ENCODE measurements around the gene RSBN1L. TPM values are rescaled to one million over a fixed set of nuclear protein-coding genes. Genes with fewer than 3 reads are reported as not detected.
A peak's percentile ranks its signal among the peaks of the same experiment; 100 is the strongest.
"Not testable (repeated sequence)": the region's sequence is repeated elsewhere in the genome, so short reads cannot be mapped to it uniquely, and the experiment has no call there.

RSBN1L gene
- total RNA-seq, 1 donor, result 17.0 TPM

DNA sequence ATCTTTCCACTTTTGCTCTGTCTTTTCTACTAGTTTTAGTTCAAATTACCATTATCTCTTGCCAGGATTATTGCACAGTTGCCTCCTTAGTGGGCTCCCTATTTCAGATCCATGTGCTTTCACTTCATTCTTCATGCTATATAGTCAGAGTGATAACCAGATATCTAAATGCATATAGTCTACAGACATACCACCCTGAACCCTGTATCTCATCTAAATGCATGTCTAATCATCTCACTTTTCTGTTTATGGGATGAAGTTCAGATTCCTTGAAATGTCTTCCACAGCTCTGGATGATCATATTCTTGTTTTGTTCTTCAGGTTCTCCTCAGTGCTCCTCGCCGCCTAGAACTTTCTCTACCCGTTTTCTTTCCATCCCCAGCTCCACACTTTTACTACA, 13.8 kb downstream of the RSBN1L start:
- H3K4me3 ChIP-seq (ENCODE audit: low read depth, low read length), result no peak overlapping the region
- TF ChIP-seq, protein P1, sequence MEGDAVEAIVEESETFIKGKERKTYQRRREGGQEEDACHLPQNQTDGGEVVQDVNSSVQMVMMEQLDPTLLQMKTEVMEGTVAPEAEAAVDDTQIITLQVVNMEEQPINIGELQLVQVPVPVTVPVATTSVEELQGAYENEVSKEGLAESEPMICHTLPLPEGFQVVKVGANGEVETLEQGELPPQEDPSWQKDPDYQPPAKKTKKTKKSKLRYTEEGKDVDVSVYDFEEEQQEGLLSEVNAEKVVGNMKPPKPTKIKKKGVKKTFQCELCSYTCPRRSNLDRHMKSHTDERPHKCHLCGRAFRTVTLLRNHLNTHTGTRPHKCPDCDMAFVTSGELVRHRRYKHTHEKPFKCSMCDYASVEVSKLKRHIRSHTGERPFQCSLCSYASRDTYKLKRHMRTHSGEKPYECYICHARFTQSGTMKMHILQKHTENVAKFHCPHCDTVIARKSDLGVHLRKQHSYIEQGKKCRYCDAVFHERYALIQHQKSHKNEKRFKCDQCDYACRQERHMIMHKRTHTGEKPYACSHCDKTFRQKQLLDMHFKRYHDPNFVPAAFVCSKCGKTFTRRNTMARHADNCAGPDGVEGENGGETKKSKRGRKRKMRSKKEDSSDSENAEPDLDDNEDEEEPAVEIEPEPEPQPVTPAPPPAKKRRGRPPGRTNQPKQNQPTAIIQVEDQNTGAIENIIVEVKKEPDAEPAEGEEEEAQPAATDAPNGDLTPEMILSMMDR (IDR thresholded peaks at IDR 0.05; ENCODE audit: insufficient read depth, low read length), result no peak
- DNase-seq (ENCODE audit: low read depth), result no peak

DNA sequence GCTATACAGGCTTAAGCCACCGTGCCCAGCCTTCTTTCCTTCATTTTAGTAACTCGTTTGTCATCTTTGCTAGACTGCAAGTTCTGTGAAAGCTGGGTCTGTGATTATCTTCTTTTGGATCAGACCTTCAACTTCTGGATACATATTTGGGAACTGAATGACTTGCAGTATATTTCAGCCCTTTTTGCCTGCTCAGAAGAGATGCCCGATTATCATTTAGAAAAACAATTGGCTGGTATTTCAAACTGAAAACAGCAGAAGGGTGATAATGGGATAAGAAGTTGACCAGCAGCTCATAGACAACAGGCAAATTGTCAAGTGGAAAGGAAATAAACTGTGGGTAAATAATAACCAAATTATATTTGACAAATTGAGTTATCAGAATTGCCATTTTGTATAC, 14.6 kb downstream of the RSBN1L start:
- no peak for DNase-seq (ENCODE audit: low read depth)
- no peak overlapping the region for H3K4me3 ChIP-seq (ENCODE audit: low read depth, low read length)
- TF ChIP-seq, protein P1 (IDR thresholded peaks at IDR 0.05; ENCODE audit: insufficient read depth, low read length), result no peak

DNA sequence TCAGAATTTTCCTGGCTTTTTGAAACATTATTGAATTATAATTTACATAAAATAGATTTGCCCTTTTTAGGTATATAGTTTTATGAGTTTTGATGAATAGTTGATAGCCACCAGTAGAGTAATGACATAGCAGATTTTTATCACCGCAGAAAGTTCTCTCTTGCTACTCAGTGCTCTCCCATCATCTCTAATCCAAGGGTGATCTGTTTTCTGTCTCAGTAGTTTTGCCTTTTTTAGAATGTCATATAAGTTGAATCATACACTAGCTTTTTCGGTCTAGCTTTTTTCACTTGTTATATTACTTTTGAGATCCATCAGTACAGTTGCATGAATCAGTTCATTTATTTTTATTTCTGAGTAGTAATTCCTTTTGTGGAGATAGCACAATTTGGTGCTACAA, 17.9 kb downstream of the RSBN1L start:
- peak; percentile 33 for DNase-seq (ENCODE audit: low read depth)
- TF ChIP-seq, protein P1 (IDR thresholded peaks at IDR 0.05; ENCODE audit: insufficient read depth, low read length), result no peak
- no peak overlapping the region for H3K4me3 ChIP-seq (ENCODE audit: low read depth, low read length)

DNA sequence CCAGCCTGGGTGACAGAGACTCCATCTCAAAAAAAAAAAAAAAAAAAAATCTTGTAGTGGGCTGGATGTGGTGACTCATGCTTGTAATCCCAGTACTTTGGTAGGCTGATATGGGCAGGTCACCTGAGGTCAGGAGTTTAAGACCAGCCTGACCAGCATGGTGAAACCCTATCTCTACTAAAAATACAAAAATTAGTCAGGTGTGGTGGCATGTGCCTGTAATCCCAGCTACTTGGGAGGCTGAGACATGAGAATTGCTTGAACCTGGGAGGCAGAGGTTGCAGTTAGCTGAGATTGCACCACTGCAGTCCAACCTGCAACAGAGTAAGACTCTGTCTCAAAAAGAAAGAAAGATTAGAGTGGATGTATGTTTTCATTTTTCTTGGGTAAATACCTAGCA, 18.7 kb downstream of the RSBN1L start:
- DNase-seq (ENCODE audit: low read depth); H3K4me3 ChIP-seq (ENCODE audit: low read depth, low read length): not testable (repeated sequence)

DNA sequence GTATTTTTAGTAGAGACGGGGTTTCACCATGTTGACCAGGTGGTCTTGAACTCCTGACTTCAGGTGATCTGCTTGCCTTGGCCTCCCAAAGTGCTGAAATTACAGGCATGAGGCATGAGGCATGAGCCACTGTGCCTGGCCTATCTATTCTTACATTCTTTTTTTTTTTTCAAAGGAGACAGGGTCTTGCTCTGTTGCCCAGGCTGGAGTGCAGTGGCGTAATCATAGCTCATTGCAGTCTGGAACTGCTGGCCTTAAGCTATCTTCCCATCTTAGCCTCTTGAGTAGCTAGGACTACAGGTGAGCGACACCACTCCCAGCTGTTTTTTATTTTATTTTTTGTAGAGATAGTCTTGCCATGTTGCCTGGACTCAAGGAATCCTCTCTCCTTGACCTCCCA, 20.5 kb downstream of the RSBN1L start:
- TF ChIP-seq, protein P1 (IDR thresholded peaks at IDR 0.05; ENCODE audit: insufficient read depth, low read length), result no peak
- H3K4me3 ChIP-seq (ENCODE audit: low read depth, low read length), result no peak overlapping the region
- DNase-seq (ENCODE audit: low read depth), result no peak

DNA sequence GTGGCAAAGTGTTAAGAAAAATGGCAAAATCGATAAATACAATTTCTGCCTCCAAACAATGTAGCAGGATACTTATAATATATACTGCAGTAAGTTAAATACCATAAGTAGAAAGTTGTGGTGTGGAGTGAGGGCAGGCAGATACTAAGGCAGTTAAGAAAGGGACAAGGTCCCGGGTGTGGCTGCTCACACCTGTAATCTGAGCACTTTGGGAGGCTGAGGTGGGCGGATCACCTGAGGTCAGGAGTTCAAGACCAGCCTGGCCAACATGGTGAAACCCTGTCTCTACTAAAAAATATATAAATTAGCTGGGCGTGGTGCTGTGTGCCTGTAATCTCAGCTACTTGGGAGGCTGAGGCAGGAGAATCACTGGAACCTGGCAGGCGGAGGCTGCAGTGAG, 21.3 kb downstream of the RSBN1L start:
- H3K4me3 ChIP-seq (ENCODE audit: low read depth, low read length); DNase-seq (ENCODE audit: low read depth): not testable (repeated sequence)

DNA sequence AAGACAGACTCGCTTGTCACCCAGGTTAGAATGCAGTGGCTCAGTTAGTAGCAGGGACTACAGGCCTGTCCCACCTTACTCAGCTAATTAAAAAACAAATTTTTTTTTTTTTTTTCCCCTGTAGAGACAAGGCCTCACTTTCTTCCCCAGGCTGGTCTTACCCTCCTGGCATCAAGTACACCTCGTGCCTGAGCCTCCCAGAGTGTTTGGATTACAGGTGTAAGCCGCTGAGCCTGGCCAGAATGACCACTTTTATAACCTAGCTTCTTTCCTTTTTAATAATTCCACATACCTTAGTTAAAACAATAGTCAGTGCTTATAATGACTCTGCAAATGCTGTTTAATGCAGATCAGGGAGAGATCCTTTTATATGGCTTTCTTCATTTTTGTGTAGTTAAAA, 31.3 kb downstream of the RSBN1L start:
- H3K4me3 ChIP-seq (ENCODE audit: low read depth, low read length), result no peak overlapping the region
- TF ChIP-seq, protein P1 (IDR thresholded peaks at IDR 0.05; ENCODE audit: insufficient read depth, low read length), result no peak
- DNase-seq (ENCODE audit: low read depth), result no peak

DNA sequence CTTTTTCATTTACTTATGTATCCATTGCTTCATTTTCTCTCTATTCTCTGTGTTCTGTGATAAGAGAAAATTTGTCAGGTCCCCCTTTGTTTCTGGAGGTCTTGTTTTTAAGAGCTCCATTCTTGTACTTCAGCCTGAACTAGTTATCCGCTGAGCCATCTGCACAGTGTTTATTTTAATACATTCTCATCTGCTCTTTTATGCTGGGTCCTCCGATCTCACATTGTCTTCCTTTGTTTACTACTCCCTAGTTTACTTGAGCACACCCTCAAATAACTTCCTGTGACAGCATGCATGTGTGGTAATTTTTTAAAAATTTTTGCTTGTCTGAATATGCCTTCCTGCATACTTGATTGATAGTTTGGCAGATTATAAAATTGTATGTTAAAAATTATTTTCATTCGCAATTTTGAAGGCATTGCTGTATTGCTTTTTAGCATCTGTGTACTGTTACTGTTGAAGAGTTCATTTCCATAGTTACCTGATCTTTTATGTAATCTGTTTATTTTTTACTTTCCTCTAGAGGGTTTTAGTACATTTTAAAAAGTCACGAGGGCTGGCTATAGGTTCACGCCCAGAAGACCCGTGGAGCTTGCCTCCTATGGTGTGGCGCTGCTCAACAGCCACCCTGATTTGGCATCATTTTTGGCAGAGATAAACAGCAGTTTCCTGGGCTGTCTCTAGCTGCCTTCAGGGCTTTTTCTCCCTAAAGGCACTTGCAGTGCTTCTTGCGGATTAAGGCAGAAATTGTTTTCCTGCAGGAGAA, 31.9 kb downstream of the RSBN1L start:
- peak; percentile 24 for DNase-seq (ENCODE audit: low read depth)
- no peak overlapping the region for H3K4me3 ChIP-seq (ENCODE audit: low read depth, low read length)
- TF ChIP-seq, protein P1 (IDR thresholded peaks at IDR 0.05; ENCODE audit: insufficient read depth, low read length), result no peak

Measured in fibroblast of the aortic adventitia (primary cell).